ENCODE data around the gene HOXA11.

HOXA11 gene

GRCh38 chr7:27185013-27185853 is at the start of gene HOXA11:
HOXA11 (minus strand) TSS chr7:27185232; CDS start chr7:27185144, 88 bp downstream.
- DNase-seq: no peak

DNA sequence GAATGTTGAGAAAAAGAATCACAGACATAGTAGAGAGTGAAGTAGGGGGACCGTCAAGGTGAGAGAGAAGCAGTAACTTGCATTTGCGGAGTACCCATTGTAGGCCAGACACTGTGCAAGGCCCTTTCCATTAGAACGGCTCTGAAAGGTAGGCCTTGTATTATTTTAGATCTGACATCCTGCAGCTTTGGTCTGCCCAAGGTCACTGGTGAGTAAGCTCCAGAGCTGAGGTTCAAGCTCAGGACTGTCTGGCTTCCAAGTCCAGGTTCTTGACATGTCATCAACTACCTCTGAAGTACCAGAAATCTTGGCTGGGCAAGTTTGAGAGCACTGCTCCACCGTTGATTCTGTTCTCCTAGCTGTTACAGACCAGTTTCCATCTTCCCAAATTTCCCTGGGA is 44.4 kb upstream of the HOXA11 start:
- no peak for DNase-seq

DNA sequence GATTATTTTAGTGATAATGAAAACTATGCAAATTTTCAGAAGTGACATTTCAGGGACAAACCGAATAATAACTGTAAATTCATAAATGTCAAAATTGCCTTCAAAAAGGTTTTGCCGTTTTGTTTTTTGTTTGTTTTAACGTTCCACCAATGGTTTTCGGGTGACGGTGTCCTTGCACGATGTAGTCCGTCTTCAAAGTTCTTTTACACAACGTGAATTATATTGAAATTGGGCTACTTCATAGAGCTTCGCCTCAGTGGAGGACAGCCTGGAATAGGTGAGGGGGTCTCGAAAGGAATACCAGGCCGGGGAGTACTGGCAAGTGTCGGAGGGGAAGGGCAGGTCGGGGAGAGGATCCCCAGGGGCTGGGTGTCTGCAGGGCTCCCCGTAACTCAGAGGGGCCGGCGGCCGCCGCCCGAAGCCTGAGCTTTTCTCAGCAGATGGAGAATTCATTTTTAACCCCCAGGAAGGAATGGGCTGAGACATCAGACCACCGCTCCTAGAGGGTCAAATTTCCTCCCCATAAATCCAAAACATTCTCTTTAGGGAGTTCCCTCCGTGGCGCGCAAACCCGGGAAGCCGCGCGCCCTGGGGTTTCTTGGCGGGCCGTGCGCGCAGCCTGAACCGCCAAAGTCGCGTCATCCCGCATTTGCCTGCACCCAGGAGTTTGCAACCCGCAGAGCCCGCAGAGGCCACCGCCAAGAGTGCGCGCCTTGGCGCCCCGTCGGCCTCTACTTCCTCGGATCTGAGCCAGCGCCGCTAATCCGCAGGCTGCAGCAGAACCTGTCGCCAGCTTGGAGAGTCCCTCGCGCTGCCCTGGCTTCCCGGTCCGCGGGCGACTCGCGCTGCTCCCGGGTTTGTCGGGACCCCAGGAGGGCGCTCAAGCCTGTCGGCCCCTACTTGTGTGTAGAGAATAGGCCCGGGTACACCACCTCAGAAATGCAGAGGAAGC is 40.2 kb upstream of the HOXA11 start:
- DNase-seq: no peak

DNA sequence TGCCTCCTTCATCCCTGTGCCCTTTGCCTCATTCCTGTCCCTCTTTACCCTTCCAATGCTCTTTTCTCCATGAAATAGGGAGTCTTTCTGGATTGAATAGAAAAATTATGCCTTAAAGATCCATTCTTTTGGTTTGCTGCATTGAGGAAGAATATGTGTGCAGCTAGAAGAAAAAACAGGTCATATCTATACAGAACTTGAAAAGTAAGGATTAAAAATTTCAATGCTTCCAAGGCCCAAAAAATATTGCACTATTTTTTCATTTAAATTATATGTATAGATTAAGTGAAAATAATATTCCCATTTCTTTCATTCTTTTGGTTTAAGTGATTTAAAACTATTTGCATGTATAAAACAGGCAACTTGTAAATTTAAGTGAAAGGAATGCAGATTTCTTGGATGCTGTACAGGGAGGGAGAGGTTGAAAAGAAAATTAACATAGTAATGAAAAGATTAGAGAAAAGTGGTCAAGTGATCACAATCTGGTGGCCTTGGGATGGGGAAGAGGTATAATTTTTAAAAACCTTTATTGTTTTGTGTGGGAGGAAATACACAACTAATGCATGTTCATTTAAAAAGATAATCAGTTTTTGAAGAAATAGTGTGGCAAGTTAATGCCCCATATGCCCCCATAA is 39.0 kb upstream of the HOXA11 start:
- DNase-seq: no peak

DNA sequence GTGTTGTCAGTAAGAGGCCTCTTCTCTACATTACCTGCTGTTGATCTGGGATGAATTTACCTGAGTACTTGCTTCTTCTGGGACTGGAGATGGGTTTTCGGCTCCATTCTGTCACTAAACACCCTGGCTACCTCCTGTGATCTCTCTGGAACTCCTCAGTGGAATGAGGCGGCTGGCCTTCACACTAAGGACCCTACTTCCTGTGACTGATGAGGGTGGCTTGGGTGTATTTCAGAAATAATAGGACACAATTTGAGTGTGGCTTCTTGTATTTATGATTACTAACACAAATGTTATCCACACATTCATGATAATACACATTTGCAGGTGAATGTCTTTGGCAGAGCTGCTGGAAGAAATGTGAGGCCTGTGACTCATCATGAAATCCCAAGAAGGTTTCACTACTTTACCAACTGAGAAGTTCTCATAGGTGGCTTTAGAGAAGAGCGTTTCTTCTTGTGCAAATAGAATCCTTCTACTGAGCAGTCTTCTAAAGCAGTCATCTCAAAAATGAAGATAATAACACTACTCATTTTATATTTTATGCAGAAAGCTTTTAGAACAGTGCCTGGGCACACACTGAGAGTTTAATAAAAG is 36.3 kb upstream of the HOXA11 start:
- DNase-seq: no peak

DNA sequence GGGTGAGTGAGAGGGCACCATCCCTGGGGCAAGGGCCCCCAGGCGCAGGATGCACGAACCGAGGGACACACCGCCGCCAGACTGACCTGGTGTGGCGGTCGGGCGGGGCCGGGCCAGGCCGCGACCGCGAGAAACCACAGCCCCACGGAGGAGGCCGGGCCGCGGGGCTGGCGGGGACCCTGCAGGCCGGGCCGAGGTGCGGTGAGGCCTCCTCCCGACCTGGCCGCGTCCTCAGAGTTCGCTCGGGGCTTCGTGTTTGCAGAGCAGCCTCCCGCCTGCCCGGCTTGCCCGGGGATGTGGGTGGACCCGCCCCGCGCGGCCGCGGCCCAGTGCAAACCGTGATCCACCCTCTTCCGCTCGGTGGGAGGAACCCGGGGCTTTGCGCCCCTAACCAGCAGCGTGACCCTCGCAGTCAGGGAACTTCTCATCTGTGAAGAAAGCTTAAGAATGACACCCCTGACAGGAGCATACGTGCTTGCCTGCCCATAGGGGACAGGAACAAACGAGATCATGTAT is 35.5 kb upstream of the HOXA11 start:
- DNase-seq: no peak

GRCh38 chr7:27219821-27220220 is 34.8 kb upstream of the HOXA11 start:
- DNase-seq: no peak

DNA sequence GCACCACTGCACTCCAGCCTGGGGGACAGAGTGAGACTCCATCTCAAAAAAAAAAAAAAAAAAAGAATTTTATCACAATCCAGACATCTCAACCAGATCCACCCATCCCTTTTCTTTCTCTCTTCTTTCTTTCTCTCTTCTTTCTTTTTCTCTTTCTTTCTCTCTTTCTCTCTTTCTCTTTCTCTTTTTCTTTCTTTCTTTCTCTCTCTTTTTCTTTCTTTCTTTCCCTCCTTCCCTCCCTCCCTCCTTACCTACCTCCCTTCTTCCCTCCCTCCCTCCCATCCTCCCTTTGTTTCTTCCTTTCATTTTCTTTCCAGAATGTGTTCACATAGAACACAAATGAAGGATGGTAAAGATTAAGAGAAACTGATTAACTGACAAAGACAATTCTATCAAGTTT is 32.9 kb upstream of the HOXA11 start:
- no peak for DNase-seq

GRCh38 chr7:27215356-27215755 is 30.3 kb upstream of the HOXA11 start:
- DNase-seq: no peak

- DNase-seq: no peak
Measured at GRCh38 chr7:27214239-27214950, 29.4 kb upstream of the HOXA11 start.

DNA sequence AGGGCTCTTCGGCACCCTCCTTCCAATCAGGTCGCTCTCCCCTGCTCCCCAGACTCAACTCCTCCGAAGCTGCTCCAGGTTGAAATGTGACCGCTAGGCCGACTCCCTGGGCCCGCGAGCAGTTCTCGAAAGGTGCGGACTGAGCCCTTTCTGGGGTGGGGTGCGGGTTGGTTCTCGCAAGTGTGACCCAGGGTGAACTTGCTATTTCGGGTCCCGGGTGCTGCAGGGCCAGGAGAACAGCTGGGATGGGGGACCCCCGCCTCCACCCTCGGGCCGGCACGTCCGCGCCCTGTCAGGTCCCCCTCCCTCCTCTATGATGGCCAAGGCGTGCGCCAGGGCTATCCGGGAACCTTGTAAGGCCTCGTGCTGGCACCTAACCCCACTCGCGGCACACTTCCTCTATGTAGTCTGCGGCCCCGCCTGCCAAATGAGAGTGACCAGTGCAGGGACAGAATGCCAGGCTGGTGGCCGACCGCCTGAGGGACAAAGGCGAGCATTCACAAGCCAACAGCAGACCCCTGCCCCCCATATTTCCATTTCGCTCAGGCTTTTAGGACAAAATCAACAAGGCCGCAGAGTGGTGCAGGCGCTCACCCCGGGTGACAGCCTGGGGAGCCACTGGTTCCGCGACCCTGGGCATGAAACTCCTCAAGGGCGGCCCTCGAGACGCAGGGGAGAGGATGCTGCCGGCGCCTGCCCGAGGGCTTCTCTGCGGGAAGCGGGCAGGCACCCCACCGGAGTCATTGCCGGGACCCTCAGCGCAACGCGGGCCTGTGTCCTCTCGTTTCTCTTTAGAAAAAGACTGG is 28.6 kb upstream of the HOXA11 start:
- DNase-seq: no peak

GRCh38 chr7:27212497-27213432 is 27.7 kb upstream of the HOXA11 start:
- DNase-seq: no peak

DNA sequence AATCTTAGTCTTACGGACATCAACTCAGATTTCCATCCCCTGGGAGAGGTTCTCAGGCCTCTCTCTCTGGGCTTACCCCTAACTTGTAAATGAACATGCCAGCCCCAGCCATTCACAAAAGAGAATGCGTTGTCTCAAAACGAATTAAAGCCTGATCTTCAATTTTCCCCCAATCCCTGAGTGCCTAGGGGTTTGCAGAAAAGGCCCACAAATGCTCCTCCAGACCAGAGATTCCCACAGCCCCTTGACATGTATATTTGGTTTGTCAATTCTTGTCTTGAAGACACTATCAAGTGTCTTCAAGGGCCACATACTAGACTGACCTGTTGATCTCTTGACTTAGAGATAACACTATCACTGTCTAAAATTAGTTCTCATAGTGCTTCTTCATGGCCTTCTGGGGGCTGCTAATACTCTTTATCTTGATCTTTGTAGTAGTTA is 26.8 kb upstream of the HOXA11 start:
- DNase-seq: no peak

DNA sequence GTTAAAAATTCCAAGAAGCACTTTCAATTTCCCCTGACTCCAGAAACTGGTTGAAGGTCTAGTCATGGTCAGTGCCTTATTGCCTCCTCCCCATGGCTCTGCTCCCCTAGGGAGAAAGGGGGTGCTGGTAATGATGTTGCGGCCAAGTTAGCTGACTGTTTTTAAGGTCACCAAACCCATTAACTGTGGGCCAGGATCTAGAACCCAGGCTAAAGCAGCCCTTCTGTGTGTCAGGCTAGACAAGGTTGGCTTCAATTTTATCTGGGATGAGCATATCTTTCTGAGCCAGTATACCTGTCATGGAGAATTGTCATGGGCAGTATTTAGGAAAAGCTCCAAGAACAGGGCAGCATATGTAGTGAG is 26.0 kb upstream of the HOXA11 start:
- DNase-seq: no peak

DNA sequence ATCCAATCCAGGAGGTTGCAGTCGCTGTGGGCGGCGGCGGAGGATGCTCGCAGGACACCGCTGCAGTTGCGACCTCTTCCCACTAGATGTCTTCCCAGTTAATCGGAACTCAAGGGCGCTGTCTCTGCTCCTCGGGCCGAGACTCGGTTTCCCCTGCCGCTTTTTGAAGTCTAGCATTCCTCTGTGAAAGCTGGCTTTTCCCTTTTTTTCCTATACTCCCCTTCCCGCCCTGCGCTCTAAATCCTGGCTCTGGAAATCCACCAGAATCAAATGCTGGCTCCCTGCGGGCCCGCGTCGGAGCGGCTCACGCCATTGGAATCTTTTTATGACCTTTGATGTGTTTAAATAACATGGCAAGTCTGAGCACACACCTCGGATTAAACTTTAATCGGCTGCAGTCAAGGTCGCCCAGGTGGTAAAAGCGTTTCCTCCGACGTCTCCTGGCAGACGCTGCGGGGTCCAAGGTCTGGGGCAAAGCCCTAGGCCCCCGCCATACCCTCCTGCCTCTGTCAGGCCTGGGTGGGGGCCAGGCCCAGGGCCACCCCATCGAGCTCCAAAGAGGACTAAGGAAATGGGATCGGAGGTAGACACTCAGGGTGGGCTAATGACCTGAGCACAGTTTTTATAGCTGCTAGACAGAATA is 25.5 kb upstream of the HOXA11 start:
- DNase-seq: no peak

GRCh38 chr7:27209933-27210440 is 25.0 kb upstream of the HOXA11 start:
- no peak for DNase-seq

- no peak for DNase-seq
Measured at GRCh38 chr7:27208998-27209397, 24.0 kb upstream of the HOXA11 start.

DNA sequence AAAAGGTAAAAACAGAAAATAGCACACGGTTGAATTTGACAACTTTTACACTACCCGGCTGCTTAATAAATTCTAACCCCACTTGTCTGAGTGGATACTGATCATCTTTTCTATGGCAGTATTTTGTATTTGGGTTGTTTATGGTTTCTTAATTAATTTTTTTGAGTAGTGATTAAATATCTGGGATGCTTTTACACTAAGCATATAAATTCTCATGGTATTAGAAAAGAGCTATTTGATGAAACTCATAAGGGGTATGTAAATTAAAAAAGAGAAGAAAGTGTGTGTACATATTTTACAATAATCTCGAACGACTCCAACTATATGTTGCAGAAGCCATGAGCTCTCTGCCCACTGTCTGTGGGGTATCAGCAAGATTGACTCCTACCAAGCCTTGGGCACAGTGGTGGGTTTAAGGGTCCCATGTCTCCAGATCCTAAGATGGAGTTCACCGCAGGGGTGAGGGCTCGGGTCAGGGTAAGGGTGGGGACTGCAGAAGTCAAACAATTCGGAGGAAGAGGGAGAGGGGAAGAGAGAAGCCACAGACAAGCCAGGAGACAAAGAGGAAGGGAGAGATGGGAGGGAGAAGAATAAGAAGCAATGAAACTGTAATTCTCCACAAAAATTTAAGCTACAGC is 22.4 kb upstream of the HOXA11 start:
- no peak for DNase-seq
